ENCODE measurements around the gene AFF1. TPM values are rescaled to one million over a fixed set of nuclear protein-coding genes. Genes with fewer than 3 reads are reported as not detected.

AFF1 gene
- total and polyA plus RNA-seq, 2 donors (not counting 1 experiment from before 2014, with no cell fraction given): 15.5 to 21.1 TPM

DNA sequence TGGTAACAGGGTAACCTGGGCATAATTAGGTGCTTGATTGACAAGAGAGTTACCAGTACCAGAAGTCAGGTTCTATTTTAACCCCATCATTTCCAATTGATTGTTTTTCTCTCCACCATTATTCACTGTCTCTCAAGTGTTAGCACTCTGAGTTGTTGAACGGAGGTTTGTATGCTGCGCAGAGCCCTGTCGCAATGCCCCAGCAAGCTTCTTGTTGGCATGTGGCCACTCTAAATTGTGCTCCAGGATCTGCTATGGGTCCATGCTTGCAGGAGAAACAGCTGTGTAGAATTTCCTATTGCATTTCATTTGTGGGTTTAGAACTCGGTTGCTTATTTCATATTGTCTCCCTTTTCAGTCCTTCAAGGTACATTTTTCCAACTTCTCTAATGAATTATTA, 187.4 kb downstream of the AFF1 start:
- peak in 1 of 2 donors; percentile 87 for DNase-seq (ENCODE audit: low read depth in 2 of 2)
- Histone ChIP-seq H3K4me2 (ENCODE audit: extremely low read depth, insufficient read depth, low read length) (no peak overlapping the region), H3K36me3 (ENCODE audit: control insufficient read depth, insufficient read depth, low read length) (peaks cover 4% of the 10 kb centered on the region), H3K4me3 (replicated peaks in 1 of 4; ENCODE audit: control extremely low read depth in 1 of 4, insufficient read depth in 1 of 4, low read depth in 3 of 4, low read length in 4 of 4) (peak overlapping the region in 1 of 4 experiments; percentile 2), H3K27ac (ENCODE audit: insufficient read depth, low read length) (no peak overlapping the region), H2AFZ (ENCODE audit: low read length) (no peak overlapping the region), H3K27me3 (ENCODE audit: control insufficient read depth, insufficient read depth, low read length) (no peaks in the 10 kb centered on the region), H3K9me3 (ENCODE audit: control insufficient read depth, insufficient read depth, low read depth, low read length) (no peaks in the 10 kb centered on the region), H3K4me1 (ENCODE audit: control insufficient read depth, extremely low read depth, insufficient read depth, low read length) (peaks cover 2% of the 10 kb centered on the region), H3K9ac (ENCODE audit: insufficient read depth, low read length) (no peak overlapping the region), H3K79me2 (ENCODE audit: control insufficient read depth, insufficient read depth, low read length) (no peaks in the 10 kb centered on the region), H4K20me1 (ENCODE audit: control insufficient read depth, extremely low read depth, insufficient read depth, low read length) (no peaks in the 10 kb centered on the region)
- TF ChIP-seq, protein P1, sequence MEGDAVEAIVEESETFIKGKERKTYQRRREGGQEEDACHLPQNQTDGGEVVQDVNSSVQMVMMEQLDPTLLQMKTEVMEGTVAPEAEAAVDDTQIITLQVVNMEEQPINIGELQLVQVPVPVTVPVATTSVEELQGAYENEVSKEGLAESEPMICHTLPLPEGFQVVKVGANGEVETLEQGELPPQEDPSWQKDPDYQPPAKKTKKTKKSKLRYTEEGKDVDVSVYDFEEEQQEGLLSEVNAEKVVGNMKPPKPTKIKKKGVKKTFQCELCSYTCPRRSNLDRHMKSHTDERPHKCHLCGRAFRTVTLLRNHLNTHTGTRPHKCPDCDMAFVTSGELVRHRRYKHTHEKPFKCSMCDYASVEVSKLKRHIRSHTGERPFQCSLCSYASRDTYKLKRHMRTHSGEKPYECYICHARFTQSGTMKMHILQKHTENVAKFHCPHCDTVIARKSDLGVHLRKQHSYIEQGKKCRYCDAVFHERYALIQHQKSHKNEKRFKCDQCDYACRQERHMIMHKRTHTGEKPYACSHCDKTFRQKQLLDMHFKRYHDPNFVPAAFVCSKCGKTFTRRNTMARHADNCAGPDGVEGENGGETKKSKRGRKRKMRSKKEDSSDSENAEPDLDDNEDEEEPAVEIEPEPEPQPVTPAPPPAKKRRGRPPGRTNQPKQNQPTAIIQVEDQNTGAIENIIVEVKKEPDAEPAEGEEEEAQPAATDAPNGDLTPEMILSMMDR (conservative IDR thresholded peaks at IDR 0.05 in 1 of 2, IDR thresholded peaks at IDR 0.05 in 1 of 2; ENCODE audit: low read depth in 1 of 2, low read length in 2 of 2): no peak
- TF ChIP-seq EZH2 (IDR thresholded peaks at IDR 0.05; ENCODE audit: low read length, missing control alignments): no peak

DNA sequence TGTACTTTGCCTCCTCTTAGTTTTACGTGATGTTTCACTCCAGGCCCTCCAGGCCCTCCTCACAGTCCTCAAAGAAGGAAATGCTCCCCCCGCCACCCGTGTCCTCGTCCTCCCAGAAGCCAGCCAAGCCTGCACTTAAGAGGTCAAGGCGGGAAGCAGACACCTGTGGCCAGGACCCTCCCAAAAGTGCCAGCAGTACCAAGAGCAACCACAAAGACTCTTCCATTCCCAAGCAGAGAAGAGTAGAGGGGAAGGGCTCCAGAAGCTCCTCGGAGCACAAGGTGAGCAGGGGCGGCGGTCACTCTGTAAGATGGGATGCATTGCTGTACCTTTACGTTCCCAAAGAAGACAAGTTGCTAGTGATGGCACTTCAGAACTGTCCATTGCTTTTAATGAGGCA, 191.2 kb downstream of the AFF1 start:
- Histone ChIP-seq H4K20me1 (ENCODE audit: control insufficient read depth, extremely low read depth, insufficient read depth, low read length) (no peaks in the 10 kb centered on the region), H3K4me1 (ENCODE audit: control insufficient read depth, extremely low read depth, insufficient read depth, low read length) (peaks cover 2% of the 10 kb centered on the region), H3K27ac (ENCODE audit: insufficient read depth, low read length) (no peak overlapping the region), H2AFZ (ENCODE audit: low read length) (no peak overlapping the region), H3K79me2 (ENCODE audit: control insufficient read depth, insufficient read depth, low read length) (no peaks in the 10 kb centered on the region), H3K9ac (ENCODE audit: insufficient read depth, low read length) (no peak overlapping the region), H3K4me3 (replicated peaks in 1 of 4; ENCODE audit: control extremely low read depth in 1 of 4, insufficient read depth in 1 of 4, low read depth in 3 of 4, low read length in 4 of 4) (no peak overlapping the region), H3K4me2 (ENCODE audit: extremely low read depth, insufficient read depth, low read length) (no peak overlapping the region), H3K9me3 (ENCODE audit: control insufficient read depth, insufficient read depth, low read depth, low read length) (no peaks in the 10 kb centered on the region), H3K27me3 (ENCODE audit: control insufficient read depth, insufficient read depth, low read length) (no peaks in the 10 kb centered on the region), H3K36me3 (ENCODE audit: control insufficient read depth, insufficient read depth, low read length) (peaks cover 4% of the 10 kb centered on the region)
- DNase-seq (ENCODE audit: low read depth in 2 of 2): no peak
- TF ChIP-seq, protein P1 (conservative IDR thresholded peaks at IDR 0.05 in 1 of 2, IDR thresholded peaks at IDR 0.05 in 1 of 2; ENCODE audit: low read depth in 1 of 2, low read length in 2 of 2): no peak
- TF ChIP-seq EZH2 (IDR thresholded peaks at IDR 0.05; ENCODE audit: low read length, missing control alignments): no peak

- Histone ChIP-seq H3K27ac (ENCODE audit: insufficient read depth, low read length) (no peak overlapping the region), H3K9me3 (ENCODE audit: control insufficient read depth, insufficient read depth, low read depth, low read length) (no peaks in the 10 kb centered on the region), H3K4me1 (ENCODE audit: control insufficient read depth, extremely low read depth, insufficient read depth, low read length) (no peaks in the 10 kb centered on the region), H3K27me3 (ENCODE audit: control insufficient read depth, insufficient read depth, low read length) (no peaks in the 10 kb centered on the region), H3K36me3 (ENCODE audit: control insufficient read depth, insufficient read depth, low read length) (peaks cover 4% of the 10 kb centered on the region), H3K4me3 (replicated peaks in 1 of 4; ENCODE audit: control extremely low read depth in 1 of 4, insufficient read depth in 1 of 4, low read depth in 3 of 4, low read length in 4 of 4) (no peak overlapping the region), H3K4me2 (ENCODE audit: extremely low read depth, insufficient read depth, low read length) (no peak overlapping the region), H3K9ac (ENCODE audit: insufficient read depth, low read length) (no peak overlapping the region), H3K79me2 (ENCODE audit: control insufficient read depth, insufficient read depth, low read length) (no peaks in the 10 kb centered on the region), H2AFZ (ENCODE audit: low read length) (no peak overlapping the region), H4K20me1 (ENCODE audit: control insufficient read depth, extremely low read depth, insufficient read depth, low read length) (no peaks in the 10 kb centered on the region)
- TF ChIP-seq, protein P1 (conservative IDR thresholded peaks at IDR 0.05 in 1 of 2, IDR thresholded peaks at IDR 0.05 in 1 of 2; ENCODE audit: low read depth in 1 of 2, low read length in 2 of 2): no peak
- TF ChIP-seq EZH2 (IDR thresholded peaks at IDR 0.05; ENCODE audit: low read length, missing control alignments): no peak
- DNase-seq (ENCODE audit: low read depth in 2 of 2): peak in 1 of 2 donors; percentile 22
Measured at GRCh38 chr4:87128006-87128705, 193.3 kb downstream of the AFF1 start.
